MCF 10A (cell line): ENCODE results near the gene ITPKA. TPM values are rescaled to one million over a fixed set of nuclear protein-coding genes. Genes with fewer than 3 reads are reported as not detected.

Experiments
- BruUV-seq: library from RNA; stranded (reverse); fragments of 400-500 nt; replicated peaks from 2 replicates; lab custom pipeline; 2021; lab: Mats Ljungman, UMichigan
- CTCF ChIA-PET: fragments of 300-600 bp; sonication (Branson Sonifier 250); formaldehyde crosslinking; extraction: SDS; loops from one replicate; lab custom pipeline; 2021; ENCODE audit warnings: antibody characterized with exemption, inconsistent platforms; lab: Yijun Ruan, JAX
- POLR2A ChIA-PET: fragments of 300-600, 350-650 bp; sonication (Branson Sonifier 250); formaldehyde crosslinking; extraction: SDS; loops from one replicate; lab custom pipeline; 2020; ENCODE audit warnings: antibody characterized with exemption, inconsistent platforms; lab: Yijun Ruan, JAX
- DNase-seq: peaks from one replicate; pipeline ENCODE4 v3.0.0-alpha.2; 2018; ENCODE audit not compliant: unreplicated experiment
- H3K27ac Mint-ChIP-seq: one replicate; pipeline ENCODE4 v1.8.0; 2022; ENCODE audit warnings: mild to moderate bottlenecking, low read depth, mixed read lengths; ENCODE audit not compliant: unreplicated experiment
- H3K27me3 Mint-ChIP-seq: one replicate; pipeline ENCODE4 v1.8.0; 2022; ENCODE audit warnings: mixed read lengths; ENCODE audit not compliant: insufficient read depth, unreplicated experiment
- H3K36me3 Mint-ChIP-seq: one replicate; pipeline ENCODE4 v1.8.0; 2022; ENCODE audit warnings: mild to moderate bottlenecking, moderate library complexity, mixed read lengths; ENCODE audit not compliant: insufficient read depth, unreplicated experiment
- H3K4me1 Mint-ChIP-seq: one replicate; pipeline ENCODE4 v1.8.0; 2022; ENCODE audit warnings: mixed read lengths; ENCODE audit not compliant: insufficient read depth, unreplicated experiment
- H3K4me3 Mint-ChIP-seq: one replicate; pipeline ENCODE4 v1.8.0; 2022; ENCODE audit warnings: mild to moderate bottlenecking, moderate library complexity, mixed read lengths; ENCODE audit not compliant: unreplicated experiment
- H3K9me3 Mint-ChIP-seq: one replicate; pipeline ENCODE4 v1.8.0; 2022; ENCODE audit warnings: mixed read lengths; ENCODE audit not compliant: unreplicated experiment
- intact Hi-C: fragments of 100-400 bp; cut with micrococcal nuclease; formaldehyde crosslinking; loops from 2 replicates; pipeline ENCODE4 v1.14.1; 2022
- total RNA-seq: library from RNA; stranded (reverse); gene quantifications from 2 replicates; pipeline ENCODE4 v1.2.3, GENCODE V29; 2022
- TF ChIP-seq, protein P1 (sequence below): fragments of 200-600 bp; IDR thresholded peaks from one replicate; pipeline ENCODE4 v1.8.0; 2022; ENCODE audit warnings: antibody characterized with exemption, mild to moderate bottlenecking; ENCODE audit not compliant: unreplicated experiment

ITPKA gene
- total RNA-seq, 1 experiment from 2014 or later: 13.5 TPM

DNA sequence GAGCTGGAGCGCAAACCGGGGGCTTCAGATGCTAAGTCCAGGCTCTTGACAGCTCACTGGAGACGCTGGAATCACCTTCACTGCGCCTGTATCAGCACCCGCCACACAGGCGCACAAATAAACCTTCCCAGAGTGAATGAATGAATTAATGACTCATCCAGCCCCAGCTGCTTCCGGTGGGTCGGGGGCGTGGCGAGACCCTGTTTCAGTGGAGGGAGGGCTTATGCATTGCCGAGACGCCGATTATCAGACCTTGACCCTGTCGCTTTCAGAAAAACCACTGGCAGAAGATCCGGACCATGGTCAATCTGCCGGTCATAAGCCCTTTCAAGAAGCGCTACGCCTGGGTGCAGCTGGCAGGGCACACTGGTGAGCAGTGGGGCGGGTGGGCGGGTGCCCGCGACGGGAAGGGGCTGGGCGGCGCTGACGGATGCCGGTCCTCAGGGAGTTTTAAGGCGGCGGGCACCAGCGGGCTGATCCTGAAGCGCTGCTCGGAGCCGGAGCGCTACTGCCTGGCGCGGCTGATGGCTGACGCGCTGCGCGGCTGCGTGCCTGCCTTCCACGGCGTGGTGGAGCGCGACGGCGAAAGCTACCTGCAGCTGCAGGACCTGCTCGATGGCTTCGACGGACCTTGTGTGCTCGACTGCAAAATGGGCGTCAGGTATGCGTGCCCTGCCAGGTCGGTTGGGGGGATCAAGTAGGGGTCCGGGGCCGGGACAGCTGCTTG lies 7.7 kb downstream of the ITPKA start:
- Mint-ChIP-seq H3K36me3 (no peaks in the 10 kb centered on the region), H3K4me1 (no peaks in the 10 kb centered on the region), H3K27ac (no peak overlapping the region), H3K9me3 (no peaks in the 10 kb centered on the region), H3K27me3 (no peaks in the 10 kb centered on the region), H3K4me3 (no peak overlapping the region)
- CTCF ChIA-PET: no interaction called here
- BruUV-seq: no TSS peak
- intact Hi-C loops: no loop called here
- POLR2A ChIA-PET: interaction anchor here (1.5 kb wide), 1 partner anchor 11 kb away, joined by 4 read pairs; no protein-coding TSS in a partner anchor
- DNase-seq: no peak
- TF ChIP-seq, protein P1, sequence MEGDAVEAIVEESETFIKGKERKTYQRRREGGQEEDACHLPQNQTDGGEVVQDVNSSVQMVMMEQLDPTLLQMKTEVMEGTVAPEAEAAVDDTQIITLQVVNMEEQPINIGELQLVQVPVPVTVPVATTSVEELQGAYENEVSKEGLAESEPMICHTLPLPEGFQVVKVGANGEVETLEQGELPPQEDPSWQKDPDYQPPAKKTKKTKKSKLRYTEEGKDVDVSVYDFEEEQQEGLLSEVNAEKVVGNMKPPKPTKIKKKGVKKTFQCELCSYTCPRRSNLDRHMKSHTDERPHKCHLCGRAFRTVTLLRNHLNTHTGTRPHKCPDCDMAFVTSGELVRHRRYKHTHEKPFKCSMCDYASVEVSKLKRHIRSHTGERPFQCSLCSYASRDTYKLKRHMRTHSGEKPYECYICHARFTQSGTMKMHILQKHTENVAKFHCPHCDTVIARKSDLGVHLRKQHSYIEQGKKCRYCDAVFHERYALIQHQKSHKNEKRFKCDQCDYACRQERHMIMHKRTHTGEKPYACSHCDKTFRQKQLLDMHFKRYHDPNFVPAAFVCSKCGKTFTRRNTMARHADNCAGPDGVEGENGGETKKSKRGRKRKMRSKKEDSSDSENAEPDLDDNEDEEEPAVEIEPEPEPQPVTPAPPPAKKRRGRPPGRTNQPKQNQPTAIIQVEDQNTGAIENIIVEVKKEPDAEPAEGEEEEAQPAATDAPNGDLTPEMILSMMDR: no peak

DNA sequence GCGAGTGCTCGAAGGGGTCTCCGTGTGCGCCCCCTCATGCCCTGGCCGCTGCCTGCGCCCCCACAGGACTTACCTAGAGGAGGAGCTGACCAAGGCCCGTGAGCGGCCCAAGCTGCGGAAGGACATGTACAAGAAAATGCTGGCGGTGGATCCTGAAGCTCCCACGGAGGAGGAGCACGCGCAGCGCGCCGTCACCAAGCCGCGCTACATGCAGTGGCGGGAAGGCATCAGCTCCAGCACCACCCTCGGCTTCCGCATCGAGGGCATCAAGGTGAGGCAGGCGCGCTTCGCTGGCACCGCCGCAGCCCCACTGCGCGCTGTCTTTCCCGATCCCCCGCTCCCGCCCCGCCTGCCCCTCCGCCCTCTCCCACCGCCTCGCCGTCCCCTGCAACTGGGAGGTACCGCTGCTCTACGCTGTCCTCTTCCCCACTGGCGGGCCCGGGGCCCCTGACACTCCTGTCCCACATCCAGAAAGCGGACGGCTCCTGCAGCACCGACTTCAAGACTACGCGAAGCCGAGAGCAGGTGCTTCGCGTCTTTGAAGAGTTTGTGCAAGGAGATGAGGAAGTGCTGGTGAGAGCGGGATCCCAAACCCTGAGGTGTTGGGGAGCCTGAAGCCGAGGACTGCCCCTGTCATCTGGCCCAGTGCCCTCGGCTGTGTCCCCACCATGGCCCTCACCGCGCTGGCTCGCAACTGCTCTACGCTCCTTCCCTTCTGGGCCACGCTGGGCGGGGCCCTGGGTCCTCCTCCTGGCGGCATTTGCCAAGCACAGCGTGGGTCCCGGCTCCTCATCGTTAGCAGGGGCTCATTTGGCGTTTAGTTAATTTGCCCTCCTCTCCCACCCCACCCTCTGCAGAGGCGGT lies 8.5 kb downstream of the ITPKA start:
- no peaks in the 10 kb centered on the region for H3K27me3 Mint-ChIP-seq
- BruUV-seq: no TSS peak
- TF ChIP-seq, protein P1: no peak
- H3K4me1 Mint-ChIP-seq: no peaks in the 10 kb centered on the region
- H3K27ac Mint-ChIP-seq: no peak overlapping the region
- intact Hi-C loops: no loop called here
- no peaks in the 10 kb centered on the region for H3K36me3 Mint-ChIP-seq
- POLR2A ChIA-PET: no interaction called here
- CTCF ChIA-PET: no interaction called here
- DNase-seq: no peak
- H3K9me3 Mint-ChIP-seq: no peaks in the 10 kb centered on the region
- H3K4me3 Mint-ChIP-seq: no peak overlapping the region

DNA sequence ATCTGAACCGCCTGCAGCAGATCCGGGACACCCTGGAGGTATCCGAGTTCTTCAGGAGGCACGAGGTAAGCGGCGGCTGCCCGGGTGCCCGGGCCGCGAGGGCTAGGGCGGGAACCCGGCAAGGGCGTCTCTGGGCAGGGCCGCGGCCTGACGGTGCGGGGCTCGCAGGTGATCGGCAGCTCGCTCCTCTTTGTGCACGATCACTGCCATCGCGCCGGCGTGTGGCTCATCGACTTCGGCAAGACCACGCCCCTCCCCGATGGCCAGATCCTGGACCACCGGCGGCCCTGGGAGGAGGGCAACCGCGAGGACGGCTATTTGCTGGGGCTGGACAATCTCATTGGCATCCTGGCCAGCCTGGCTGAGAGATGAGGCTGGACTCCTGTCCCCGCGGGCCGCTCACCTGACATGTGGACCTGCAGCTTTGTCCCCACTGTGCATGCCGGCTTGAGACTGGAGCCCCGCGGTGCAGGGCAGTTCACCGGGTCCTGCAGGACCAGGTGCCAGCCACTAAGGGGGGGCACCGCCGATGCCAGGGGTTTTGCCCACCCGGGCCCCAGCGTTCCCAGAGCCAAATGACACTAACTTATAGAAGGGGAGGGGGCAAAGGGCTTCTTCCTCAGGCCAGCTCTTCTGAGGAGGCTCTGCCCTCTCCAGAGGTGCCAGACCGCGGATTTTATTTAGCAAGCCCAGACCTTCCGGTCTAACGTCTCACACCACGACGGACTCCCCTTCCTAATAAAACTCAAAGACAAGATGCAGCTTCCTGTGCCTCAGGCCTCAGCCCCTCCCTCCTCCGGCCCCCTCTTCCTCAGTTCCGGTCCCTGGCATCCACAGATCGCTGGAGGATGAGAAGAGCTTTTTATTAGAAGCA lies 9.4 kb downstream of the ITPKA start:
- BruUV-seq: no TSS peak
- Mint-ChIP-seq H3K4me3 (no peak overlapping the region), H3K27me3 (no peaks in the 10 kb centered on the region)

More for the DNA sequence above, 9.4 kb downstream of the ITPKA start:
- intact Hi-C loops: no loop called here
- DNase-seq: no peak
- Mint-ChIP-seq H3K4me1 (peaks cover 6% of the 10 kb centered on the region), H3K36me3 (no peaks in the 10 kb centered on the region), H3K9me3 (no peaks in the 10 kb centered on the region), H3K27ac (no peak overlapping the region)
- ChIA-PET CTCF (no interaction called here), POLR2A (interaction anchor here (0.5 to 0.6 kb wide), 4 partner anchors 13 to 1938 kb away, joined by 3 to 6 read pairs (median 4); no protein-coding TSS in a partner anchor)
- TF ChIP-seq, protein P1: no peak
